HL-60/S4 treated with retinoic acid at 250 ng/mL for 4 days and 3 days (cell line): ENCODE data around the gene STARD10.
"Not testable (repeated sequence)": the region's sequence is repeated elsewhere in the genome, so short reads cannot be mapped to it uniquely, and the experiment has no call there.

ENCODE experiments used
- in situ Hi-C: fragments of 300-500 bp; cut with MboI; formaldehyde crosslinking; loops from 2 replicates; pipeline ENCODE4 v1.7.0; 2022; ENCODE audit warnings: low sequenced_read_pairs

Gene STARD10, protein sequence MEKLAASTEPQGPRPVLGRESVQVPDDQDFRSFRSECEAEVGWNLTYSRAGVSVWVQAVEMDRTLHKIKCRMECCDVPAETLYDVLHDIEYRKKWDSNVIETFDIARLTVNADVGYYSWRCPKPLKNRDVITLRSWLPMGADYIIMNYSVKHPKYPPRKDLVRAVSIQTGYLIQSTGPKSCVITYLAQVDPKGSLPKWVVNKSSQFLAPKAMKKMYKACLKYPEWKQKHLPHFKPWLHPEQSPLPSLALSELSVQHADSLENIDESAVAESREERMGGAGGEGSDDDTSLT

DNA sequence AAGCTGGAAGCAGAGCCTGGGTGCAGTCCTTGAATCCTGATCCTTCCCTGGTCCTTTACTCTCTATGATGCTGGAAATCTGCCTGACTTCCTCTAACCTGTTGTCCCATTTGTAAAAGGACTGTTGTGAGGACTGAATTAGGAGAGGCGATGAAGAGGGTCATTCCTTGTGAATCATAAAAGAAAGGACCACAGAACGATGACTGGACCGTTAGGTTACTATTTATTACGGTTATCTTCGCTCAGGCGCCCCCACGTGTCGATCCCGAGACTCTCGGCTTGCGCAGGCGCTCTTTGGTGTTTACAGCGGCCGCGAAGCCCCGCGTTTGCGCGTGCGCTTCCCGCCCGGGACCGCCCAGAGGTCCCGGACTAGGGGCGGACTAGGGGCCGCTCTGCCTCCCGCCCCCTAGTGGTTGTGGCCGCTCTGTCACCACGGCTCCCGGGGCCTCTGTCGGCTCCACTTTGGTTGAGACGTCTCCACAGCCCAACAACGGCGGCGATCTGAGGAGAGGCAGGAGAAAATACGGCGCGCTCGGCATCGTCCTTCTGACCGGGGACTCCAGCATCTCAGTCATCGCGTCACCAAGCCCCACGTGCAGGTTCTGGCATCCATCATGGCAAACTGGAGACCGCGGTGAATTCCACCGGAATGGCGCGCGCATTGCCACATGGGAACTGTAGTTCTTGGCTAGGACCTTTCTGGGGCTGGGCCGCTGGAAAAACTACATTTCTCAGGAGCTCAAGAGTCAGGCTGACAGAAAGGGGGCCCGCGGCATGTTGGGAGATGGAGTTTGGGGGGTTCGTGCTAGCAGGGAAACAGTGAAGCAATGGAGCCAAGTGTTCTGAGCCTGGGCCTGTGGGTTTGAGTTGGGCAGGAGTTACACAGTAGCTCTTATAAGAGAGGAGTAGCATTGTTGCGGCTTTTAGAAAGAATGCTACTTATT is at the start of gene STARD10:
TSS of gene STARD10 (minus strand) at position 623 of the 943 bp plus-strand sequence. CDS start 12,866 bp downstream, outside the sequence.
- in situ Hi-C loops, result no loop called here

DNA sequence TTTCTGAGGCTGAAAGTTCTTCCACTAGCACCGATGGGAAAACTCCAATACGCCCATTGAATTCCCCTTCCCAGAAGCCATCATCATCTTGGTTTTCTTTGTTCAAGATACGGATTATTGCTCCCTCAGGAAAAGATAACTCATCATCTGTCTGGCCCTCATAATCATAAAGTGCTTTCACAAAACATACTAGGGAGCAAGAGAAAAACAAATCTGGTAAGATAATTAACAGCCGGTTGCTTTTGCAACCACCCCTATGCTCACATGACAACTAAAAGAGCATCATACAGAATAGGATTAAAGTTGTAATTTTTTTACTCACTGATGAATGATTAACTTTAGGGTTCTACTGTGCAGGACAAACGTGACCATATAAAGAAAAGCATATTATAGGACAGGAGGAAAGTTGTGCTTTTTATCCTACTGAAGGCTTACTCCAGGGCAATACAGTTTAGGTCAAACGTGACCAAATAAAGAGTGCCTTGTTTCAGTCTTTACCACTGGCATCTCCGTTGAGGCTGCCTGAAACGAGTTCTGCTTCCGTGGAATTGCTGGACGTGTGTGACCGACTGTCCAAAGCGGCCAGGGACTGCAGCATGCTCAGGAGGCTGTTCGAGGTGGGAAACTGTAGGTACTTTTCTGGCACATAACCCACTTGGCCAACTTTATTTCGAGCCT is 48.9 kb upstream of the STARD10 start:
- in situ Hi-C loops, result no loop called here

DNA sequence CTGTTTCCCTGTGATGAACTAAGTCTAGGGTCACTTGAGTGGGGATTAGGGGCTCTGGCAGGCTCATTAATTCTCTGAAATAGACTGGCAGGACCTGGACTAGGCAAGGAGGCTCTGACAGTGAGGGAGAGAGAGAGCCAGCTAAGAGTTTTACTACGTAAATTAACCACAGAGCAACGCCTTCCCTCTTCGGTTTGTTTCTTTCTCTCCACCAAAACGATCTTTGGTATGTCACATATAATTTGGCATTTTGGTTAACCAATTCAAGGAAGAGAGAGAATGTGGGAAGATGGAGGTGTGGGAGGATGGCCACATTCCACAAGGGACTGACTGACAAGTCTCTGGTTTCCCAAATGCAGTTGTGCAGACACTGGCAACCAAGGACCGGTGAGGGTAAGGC is 48.3 kb upstream of the STARD10 start:
- in situ Hi-C loops, result no loop called here

DNA sequence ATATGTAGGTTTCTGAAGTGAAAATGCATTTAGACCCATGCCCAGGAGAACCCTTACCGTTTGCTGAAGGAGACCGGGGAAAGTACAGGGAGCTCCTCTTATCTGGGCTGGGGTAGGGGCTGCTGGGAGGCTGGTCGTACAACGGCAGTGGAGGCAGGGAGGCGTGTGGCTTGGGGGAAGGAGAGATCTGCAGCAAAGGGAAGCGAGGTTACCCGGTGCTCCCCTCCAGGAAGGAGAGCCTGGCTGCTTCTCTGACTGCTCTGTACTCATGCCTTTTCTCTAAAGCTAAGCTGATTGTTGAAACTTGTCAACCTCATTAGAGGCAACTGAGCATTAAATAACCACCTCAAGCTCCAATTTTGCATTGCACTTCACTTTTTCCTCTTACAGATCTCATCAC is 47.5 kb upstream of the STARD10 start:
- in situ Hi-C loops, result no loop called here

DNA sequence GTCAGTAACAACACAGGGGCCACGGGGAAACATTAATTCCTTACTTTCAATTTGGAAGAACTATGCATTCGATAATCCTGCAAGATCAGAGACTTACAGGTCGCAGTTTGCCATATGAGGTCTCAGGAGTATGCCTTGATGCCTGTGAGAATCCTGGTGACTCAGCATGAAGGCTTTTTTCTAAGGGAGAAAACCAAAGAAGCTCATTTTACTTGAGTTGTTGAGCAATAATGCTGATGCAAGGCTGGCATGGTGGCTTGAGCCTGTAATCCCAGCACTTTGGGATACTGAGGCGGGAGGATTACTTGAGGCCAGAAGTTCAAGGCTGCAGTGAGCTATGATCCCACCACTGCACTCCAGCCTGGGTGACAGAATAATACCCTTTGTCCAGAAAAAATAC is 46.9 kb upstream of the STARD10 start:
- in situ Hi-C loops, result no loop called here

DNA sequence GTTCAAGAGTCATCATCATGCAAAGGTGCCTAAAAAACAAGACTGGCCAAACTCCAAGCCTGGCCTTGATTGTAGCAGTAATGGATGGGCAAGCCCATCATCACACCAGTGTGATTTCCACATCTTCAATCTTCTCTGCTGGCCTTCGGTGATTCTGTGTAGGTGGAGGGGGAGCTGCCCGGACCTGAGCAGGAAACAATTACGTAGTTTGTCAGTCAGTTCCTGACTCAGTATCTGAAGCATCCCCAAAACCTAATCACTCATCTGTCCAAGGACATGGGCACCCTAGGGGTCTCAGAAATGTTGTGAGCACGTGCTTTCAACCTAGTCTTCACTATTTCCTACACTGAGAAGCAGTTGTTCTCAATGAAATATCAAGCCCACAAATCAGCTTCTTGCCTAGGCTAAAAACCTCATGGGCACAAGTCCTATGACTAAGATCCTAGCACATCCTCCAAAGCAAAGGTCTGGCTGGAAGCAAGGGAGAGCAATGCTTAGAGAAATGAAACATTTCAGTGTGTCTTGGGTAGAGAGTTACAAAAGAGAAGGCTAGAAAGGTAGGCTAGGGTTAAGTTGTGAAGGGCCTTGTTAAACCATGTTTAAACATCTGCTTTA is 45.0 kb upstream of the STARD10 start:
- in situ Hi-C loops, result no loop called here

DNA sequence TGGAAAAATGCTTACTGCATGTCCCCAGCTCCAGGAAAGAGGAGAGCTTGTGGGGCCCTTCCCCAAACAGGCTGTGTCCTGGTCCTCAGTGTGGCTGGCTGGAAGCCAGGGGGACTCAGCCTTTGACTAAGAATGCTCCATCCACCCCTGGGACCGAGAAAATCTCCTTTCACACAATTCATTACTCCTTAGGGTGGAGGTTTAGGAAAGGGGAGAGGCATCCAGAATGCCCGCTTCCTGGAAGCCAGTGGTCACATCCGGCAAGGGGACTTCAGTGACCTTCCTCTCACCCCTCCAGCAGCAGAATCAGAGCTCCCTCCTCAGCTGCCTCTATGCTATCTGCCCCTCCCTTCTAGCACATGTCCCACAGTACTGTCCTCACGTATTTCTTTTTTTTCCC is 42.3 kb upstream of the STARD10 start:
- in situ Hi-C loops, result no loop called here

DNA sequence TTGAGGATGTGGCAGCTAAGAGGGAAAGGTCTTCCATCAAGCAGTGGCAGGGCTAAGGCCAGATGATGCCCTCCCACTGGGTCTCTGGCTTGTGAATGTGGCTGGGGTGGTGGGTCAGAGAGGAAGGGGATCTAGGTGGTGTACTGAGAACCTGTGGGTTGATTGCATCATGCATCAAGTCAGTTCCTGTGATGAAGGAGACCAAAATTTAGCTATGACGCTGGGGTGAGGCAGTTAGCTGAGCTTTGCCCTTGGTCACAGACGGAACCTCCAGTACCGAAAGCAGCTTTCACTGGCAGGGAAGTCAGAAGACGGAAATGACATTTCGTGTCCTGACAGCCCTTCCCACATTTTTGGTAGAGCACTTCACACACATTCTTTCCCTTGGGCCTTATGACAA is 41.1 kb upstream of the STARD10 start:
- in situ Hi-C loops, result no loop called here

DNA sequence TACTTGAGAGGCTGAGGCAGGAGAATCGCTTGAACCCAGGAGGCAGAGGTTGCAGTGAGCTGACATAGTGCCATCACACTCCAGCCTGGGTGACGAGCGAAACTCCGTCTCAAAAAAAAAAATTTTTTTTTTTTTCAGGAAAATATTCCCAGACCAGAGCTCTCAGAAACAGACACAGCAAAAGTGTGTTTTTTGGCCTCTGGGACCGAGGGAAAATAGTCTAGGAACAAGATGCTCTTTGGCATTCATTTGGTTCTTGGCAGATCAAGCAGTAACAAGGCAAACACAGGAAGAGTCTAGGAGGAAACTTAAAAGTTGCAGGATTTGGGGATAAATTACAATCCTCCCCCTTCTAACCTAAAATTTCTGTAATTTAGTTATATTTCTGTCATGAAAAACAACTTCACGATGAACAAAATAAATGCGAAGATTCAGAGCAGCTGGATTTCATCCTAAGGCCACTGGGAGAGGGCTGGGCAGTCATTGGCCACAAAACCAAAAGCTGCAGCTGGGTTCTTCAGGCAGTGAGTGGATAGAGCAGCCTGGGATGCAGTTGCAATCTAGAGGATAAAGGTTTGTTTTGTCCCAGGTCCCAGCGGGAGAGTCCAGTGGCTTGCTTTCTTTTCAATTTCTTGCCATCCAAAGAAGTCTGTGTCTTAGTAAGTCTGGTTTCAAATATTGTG is 40.1 kb upstream of the STARD10 start:
- in situ Hi-C loops, result no loop called here

DNA sequence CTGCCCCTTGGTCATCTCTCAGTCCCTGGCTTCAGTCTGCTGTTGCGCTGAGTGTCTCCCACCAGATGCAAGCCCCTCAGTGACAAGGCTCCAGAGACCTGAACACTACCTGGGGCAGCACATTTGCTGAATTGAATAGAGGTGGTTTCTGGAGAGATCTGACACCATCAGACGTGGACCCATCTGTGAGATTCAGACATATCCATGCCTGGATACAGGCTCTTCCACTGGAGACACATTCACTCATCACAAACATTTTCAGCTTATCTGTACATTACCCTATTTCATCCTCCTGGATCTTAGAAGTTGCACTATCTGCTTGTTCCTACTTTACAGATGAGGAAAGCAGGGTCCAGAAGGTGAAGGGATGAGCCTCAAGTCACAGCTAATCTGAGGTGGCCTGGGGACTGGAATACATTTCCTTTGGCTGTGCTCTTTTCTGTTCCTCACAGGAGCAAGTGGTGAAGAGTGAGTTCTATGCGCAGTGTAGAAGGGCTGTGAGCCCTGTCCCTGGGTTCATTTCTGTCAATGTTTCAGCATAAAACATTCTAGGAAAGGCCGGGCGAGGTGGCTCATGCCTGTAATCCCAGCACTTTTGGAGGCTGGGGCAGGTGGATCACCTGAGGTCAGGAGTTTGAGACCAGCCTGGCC is 39.4 kb upstream of the STARD10 start:
- in situ Hi-C loops, result no loop called here

DNA sequence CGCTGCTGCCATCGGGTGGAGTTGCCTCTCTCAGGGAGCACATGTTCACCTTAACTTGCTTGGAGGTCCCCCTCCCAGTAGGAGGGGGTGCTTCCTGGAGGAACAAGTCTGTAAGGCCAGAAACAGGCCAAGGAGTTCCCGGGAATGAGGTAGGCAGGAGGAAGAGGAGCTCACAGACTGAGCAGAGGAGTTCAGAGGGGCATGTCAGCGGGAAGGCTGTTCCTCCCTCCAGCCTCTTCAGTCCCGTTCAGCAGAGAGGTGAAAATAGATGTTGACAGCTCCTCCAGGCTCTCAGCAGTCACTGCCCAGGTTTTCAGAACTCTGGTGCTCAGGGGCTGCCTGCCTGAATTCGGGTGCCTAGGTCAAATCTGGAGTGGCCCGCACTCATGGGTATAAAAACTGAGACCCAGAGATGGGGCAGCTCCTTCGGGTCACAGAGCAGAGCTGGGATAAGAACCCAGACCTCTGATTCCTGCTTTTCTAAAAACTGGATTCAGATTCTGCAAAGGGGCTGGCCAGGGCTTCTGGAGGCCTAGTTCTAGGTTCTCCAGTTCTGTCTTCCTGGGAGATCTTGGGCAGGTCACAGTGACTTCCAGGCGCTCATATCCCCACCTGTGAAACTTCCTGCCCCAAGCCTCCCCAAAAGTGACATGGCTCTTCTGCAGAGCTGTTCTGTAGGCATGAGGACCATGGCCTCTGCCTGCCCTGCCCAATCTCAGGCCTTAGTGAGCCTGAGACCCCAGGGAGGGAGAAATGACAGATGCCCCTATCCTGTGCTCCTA is 38.6 kb upstream of the STARD10 start:
- in situ Hi-C loops, result no loop called here

DNA sequence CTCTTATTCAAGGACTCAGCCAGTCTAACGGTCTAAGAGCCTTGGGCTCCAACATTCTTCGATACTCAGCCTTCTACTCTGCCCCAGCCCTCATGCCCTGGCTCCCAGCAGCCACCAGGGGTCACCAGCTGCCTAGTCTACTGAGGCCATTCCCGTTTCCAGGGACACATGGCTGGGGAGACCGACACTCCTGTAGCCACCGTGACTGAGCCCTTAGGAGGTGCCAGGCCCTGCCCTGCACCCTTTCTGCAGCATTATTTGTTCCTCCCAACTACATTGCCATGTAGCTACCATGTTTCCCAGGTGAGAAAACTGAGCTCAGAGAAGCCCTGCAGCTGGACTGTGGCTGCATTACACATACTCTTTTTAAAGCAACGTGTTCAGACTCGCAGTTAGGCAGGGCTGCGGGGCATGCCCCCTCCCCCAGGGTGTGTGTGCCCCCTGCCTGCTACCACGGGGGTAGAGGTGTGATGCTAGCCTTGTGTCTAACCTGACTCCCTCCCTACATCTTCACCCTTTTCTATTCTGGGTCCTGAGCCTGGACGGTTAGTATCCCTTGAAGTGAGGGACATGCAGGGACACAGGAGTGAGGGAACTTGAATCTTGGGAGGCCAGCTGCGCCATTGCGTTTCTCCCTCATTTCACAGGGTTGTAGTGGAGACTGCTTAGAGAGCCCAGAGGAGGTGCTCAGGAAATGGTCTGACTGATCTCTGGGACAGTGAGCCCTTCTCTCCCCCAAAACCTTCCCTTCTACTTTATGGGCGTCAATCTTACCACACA is 37.9 kb upstream of the STARD10 start:
- in situ Hi-C loops, result no loop called here

DNA sequence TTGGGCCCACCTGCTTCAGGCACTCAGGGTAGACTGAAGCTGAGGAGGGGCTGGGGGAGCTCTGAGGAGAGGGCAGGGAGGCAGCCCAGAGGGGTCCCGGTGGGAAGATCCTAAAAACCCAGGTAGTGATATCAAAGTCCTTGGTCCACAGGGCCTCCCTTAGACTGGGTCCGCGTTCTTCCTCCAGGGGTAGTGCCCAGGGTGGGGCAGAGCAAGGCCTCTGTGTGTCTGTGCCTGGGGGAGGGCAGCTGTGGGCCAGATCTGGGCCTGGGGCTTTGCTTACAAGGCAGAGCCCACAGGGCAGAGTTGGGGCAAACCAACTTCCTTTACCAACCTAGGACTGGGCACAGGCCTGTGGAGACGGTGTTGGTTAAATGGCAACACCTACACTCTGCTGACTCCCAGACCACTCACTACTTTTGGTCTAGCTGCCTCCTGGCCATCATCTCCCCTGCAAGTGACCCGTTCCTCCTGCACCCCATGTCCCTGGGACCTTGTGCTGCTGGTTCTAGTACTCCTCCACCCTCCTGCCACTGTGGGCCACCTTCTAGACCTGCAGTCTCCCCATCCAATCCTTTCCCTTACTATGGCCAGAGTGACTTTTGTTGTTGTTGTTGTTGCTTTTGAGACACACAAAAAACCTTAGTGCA is 36.2 kb upstream of the STARD10 start:
- in situ Hi-C loops, result no loop called here

DNA sequence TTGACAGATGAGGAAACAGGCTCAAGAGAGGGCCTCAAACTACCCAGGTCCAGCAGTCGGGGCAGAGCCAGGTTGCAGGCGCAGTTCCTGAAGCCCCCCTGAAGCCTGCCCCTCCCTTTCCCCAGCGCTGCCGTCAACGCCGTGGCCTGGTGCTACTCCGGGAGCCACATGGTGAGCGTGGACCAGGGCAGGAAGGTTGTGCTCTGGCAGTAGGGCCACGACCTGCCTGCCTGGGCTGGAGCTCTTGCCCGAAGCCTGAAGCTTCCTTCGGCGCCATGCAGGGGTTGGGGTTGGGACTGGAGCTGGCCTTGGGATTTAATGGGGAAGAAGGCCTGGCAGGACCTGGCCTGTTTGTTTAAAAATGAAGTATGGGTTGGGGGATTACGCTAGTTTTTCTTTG is 35.3 kb upstream of the STARD10 start:
- in situ Hi-C loops, result no loop called here

DNA sequence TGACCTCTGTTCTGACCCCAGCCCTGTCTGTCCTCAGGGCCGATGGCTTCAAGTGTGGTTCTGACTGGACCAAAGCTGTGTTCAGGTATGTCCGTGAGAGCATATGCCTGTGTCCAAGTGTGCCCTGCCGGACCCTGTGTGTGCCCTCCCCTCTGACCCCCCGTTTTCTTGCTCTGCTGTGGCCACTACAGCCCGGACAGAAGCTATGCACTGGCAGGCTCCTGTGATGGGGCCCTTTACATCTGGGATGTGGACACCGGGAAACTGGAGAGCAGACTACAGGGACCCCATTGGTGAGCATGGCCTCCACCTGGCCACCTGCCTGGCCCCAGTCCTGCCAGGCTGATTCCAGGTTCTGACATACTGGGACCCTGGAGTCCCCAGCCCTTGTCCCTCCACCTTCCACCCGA is 34.9 kb upstream of the STARD10 start:
- in situ Hi-C loops, result no loop called here

DNA sequence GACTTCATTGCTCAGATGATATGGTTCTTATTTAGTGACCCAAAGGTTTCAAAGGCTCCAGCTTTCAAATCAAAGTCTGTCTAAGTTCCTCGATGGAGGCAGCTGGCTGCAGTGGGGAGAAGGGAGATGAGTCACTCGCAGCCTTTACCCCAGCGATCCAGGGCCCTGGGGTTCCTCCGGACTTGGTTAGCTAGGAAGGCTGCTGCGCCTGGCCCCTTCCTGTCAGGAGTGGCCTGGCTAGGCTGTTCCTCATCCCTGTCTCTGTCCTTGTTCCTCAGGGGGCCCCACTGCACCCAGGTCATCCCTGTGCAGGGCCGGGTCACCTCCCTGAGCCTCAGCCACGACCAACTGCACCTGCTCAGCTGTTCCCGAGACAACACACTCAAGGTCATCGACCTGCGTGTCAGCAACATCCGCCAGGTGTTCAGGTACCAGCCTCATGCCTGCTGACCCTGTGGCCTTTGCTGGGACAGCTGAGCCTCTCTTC is 34.3 kb upstream of the STARD10 start:
- in situ Hi-C loops, result no loop called here

DNA sequence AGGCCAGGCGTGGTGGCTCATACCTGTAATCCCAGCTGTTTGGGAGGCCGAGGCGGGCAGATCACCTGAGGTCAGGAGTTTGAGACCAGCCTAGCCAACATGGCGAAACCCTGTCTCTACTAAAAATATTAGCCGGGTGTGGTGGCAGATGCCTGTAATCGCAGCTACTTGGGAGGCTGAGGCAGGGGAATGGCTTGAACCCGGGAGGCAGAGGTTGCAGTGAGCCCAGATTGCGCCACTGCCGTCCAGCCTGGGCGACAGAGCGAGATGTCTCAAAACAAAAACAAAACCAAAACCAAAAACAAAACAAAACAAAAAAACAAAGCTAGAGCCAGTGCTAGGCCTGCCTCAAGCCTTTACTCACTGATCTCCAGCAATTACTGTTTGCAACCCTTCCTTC is 33.8 kb upstream of the STARD10 start:
- in situ Hi-C loops, result not testable (repeated sequence)

DNA sequence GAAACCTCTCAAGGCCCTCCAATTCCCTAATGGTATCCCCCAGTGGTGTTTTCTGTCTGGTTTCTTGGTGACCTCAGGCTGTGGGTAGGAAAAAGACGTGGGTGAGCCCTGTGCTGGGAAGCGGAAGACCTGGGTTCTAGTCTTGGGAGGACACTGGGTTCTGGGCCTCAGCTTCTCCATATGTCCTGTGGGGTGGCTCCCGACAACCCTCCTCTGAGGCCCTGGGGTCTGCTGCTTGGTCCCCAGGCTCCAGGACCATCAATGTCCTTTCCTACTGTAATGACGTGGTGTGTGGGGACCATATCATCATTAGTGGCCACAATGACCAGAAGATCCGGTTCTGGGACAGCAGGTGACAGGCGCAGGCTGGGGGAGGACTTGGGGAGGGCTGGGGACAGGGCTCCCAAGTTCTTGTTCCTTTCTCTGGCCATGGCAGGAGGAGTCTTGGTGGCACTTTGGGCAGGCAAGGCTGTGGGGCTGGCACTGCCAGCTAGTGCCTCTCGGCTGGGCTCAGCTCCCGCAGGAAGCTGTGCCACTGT is 33.2 kb upstream of the STARD10 start:
- in situ Hi-C loops, result no loop called here
